Measurements from ENCODE around the gene FAN1. TPM values are rescaled to one million over a fixed set of nuclear protein-coding genes. Genes with fewer than 3 reads are reported as not detected.
A peak's percentile ranks its signal among the peaks of the same experiment; 100 is the strongest.
"Not testable (repeated sequence)": the region's sequence is repeated elsewhere in the genome, so short reads cannot be mapped to it uniquely, and the experiment has no call there.

Gene FAN1
- polyA plus RNA-seq (2012; ENCODE audit: missing spikeins), result 11.5 TPM

GRCh38 chr15:30903497-30904187, at the start of gene FAN1:
FAN1 (plus strand) TSS chr15:30903915; CDS start chr15:30904664, 749 bp downstream.
- peak; percentile 93 for FAIRE-seq
- peak; percentile 75 for DNase-seq (ENCODE audit: insufficient read length)
- TF ChIP-seq POLR2A (IDR thresholded peaks at IDR 0.05; ENCODE audit: low read depth, low read length) (peak; percentile 83), POLR2AphosphoS5 (IDR thresholded peaks at IDR 0.05; ENCODE audit: low read depth, low read length) (peak; percentile 85), TAF1 (IDR thresholded peaks at IDR 0.05; ENCODE audit: borderline replicate concordance, low read depth, low read length) (peak; percentile 82)

GRCh38 chr15:30859091-30859874, 44.4 kb upstream of the FAN1 start:
- TF ChIP-seq TAF1 (IDR thresholded peaks at IDR 0.05; ENCODE audit: borderline replicate concordance, low read depth, low read length) (no peak), POLR2AphosphoS5 (IDR thresholded peaks at IDR 0.05; ENCODE audit: low read depth, low read length) (no peak), POLR2A (IDR thresholded peaks at IDR 0.05; ENCODE audit: low read depth, low read length) (no peak)
- FAIRE-seq, result peak; percentile 48
- peak; percentile 13 for DNase-seq (ENCODE audit: insufficient read length)

- TF ChIP-seq POLR2A (IDR thresholded peaks at IDR 0.05; ENCODE audit: low read depth, low read length), result no peak
- no peak for TF ChIP-seq POLR2AphosphoS5 (IDR thresholded peaks at IDR 0.05; ENCODE audit: low read depth, low read length)
- no peak for TF ChIP-seq TAF1 (IDR thresholded peaks at IDR 0.05; ENCODE audit: borderline replicate concordance, low read depth, low read length)
- FAIRE-seq, result no peak
- DNase-seq (ENCODE audit: insufficient read length), result no peak
Measured at GRCh38 chr15:30865257-30865656, 38.5 kb upstream of the FAN1 start.

- DNase-seq (ENCODE audit: insufficient read length) (no peak), FAIRE-seq (no peak)
- TF ChIP-seq POLR2AphosphoS5 (IDR thresholded peaks at IDR 0.05; ENCODE audit: low read depth, low read length) (no peak), POLR2A (IDR thresholded peaks at IDR 0.05; ENCODE audit: low read depth, low read length) (no peak), TAF1 (IDR thresholded peaks at IDR 0.05; ENCODE audit: borderline replicate concordance, low read depth, low read length) (no peak)
Measured at GRCh38 chr15:30870681-30871080, 33.0 kb upstream of the FAN1 start.

- TF ChIP-seq TAF1 (IDR thresholded peaks at IDR 0.05; ENCODE audit: borderline replicate concordance, low read depth, low read length) (no peak), POLR2A (IDR thresholded peaks at IDR 0.05; ENCODE audit: low read depth, low read length) (no peak), POLR2AphosphoS5 (IDR thresholded peaks at IDR 0.05; ENCODE audit: low read depth, low read length) (no peak)
- no peak for DNase-seq (ENCODE audit: insufficient read length)
- FAIRE-seq, result no peak
Measured at GRCh38 chr15:30872341-30872748, 31.4 kb upstream of the FAN1 start.

- TF ChIP-seq TAF1 (IDR thresholded peaks at IDR 0.05; ENCODE audit: borderline replicate concordance, low read depth, low read length), result no peak
- no peak for TF ChIP-seq POLR2AphosphoS5 (IDR thresholded peaks at IDR 0.05; ENCODE audit: low read depth, low read length)
- no peak for TF ChIP-seq POLR2A (IDR thresholded peaks at IDR 0.05; ENCODE audit: low read depth, low read length)
- FAIRE-seq (no peak), DNase-seq (ENCODE audit: insufficient read length) (no peak)
Measured at GRCh38 chr15:30877070-30877469, 26.6 kb upstream of the FAN1 start.

GRCh38 chr15:30878515-30878914, 25.2 kb upstream of the FAN1 start:
- no peak for DNase-seq (ENCODE audit: insufficient read length)
- FAIRE-seq, result no peak
- TF ChIP-seq TAF1 (IDR thresholded peaks at IDR 0.05; ENCODE audit: borderline replicate concordance, low read depth, low read length) (no peak), POLR2AphosphoS5 (IDR thresholded peaks at IDR 0.05; ENCODE audit: low read depth, low read length) (no peak), POLR2A (IDR thresholded peaks at IDR 0.05; ENCODE audit: low read depth, low read length) (no peak)

- FAIRE-seq (no peak), DNase-seq (ENCODE audit: insufficient read length) (no peak)
- TF ChIP-seq POLR2A (IDR thresholded peaks at IDR 0.05; ENCODE audit: low read depth, low read length), result no peak
- no peak for TF ChIP-seq TAF1 (IDR thresholded peaks at IDR 0.05; ENCODE audit: borderline replicate concordance, low read depth, low read length)
- no peak for TF ChIP-seq POLR2AphosphoS5 (IDR thresholded peaks at IDR 0.05; ENCODE audit: low read depth, low read length)
Measured at GRCh38 chr15:30882849-30883433, 20.8 kb upstream of the FAN1 start.

GRCh38 chr15:30883666-30884065, 20.0 kb upstream of the FAN1 start:
- FAIRE-seq; DNase-seq (ENCODE audit: insufficient read length): not testable (repeated sequence)

GRCh38 chr15:30885814-30886213, 17.9 kb upstream of the FAN1 start:
- TF ChIP-seq TAF1 (IDR thresholded peaks at IDR 0.05; ENCODE audit: borderline replicate concordance, low read depth, low read length) (no peak), POLR2AphosphoS5 (IDR thresholded peaks at IDR 0.05; ENCODE audit: low read depth, low read length) (no peak)
- no peak for DNase-seq (ENCODE audit: insufficient read length)
- FAIRE-seq, result no peak

GRCh38 chr15:30889196-30889595, 14.5 kb upstream of the FAN1 start:
- TF ChIP-seq POLR2AphosphoS5 (IDR thresholded peaks at IDR 0.05; ENCODE audit: low read depth, low read length) (no peak), TAF1 (IDR thresholded peaks at IDR 0.05; ENCODE audit: borderline replicate concordance, low read depth, low read length) (no peak), POLR2A (IDR thresholded peaks at IDR 0.05; ENCODE audit: low read depth, low read length) (no peak)

More at GRCh38 chr15:30889196-30889595, 14.5 kb upstream of the FAN1 start:
- DNase-seq (ENCODE audit: insufficient read length) (no peak), FAIRE-seq (no peak)

All from GM12892 (cell line).